ENCODE measurements around the gene LBHD2. TPM values are rescaled to one million over a fixed set of nuclear protein-coding genes. Genes with fewer than 3 reads are reported as not detected.

The LBHD2 gene
- total RNA-seq, 1 donor from 2014 or later, result not detected

DNA sequence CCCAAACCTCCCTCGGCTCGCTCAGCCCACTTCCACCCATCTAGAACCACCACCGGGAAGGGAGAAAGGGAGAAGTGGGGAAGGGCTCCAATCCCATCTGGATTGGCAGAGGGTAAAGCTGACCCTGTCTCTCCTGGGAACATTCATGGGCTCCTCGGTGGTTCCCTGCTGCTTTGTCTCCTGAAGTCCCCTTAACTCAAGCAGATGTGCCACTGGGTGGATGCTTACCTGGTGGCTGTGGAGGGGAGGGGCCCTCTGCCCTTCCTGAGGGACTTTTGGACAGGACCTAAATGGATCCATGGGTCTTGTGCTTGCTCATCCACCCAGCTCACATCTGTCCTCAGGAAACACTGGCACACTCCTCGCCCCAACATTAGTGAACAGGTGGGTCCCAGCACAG lies 24.5 kb upstream of the LBHD2 start:
- H3K27ac ChIP-seq (ENCODE audit: low read depth, low read length), result no peak overlapping the region
- Mint-ChIP-seq H3K4me3 (ENCODE audit: unreplicated experiment) (peak overlapping the region; percentile 91), H3K27me3 (ENCODE audit: low read depth, unreplicated experiment) (no peaks in the 10 kb centered on the region), H3K4me1 (ENCODE audit: low read depth, unreplicated experiment) (peaks cover 23% of the 10 kb centered on the region), H3K9me3 (ENCODE audit: unreplicated experiment) (no peaks in the 10 kb centered on the region), H3K36me3 (ENCODE audit: low read depth, unreplicated experiment) (no peaks in the 10 kb centered on the region), H3K27ac (ENCODE audit: unreplicated experiment) (no peak overlapping the region)
- no peak for TF ChIP-seq EZH2 (IDR thresholded peaks at IDR 0.05; ENCODE audit: insufficient read depth, low read length)
- no peak for TF ChIP-seq CTCF (IDR thresholded peaks at IDR 0.05; ENCODE audit: insufficient read depth, low read depth, low read length)
- H3K4me1 ChIP-seq (ENCODE audit: insufficient read depth, low read length), result no peaks in the 10 kb centered on the region
- peaks cover 18% of the 10 kb centered on the region for H4K20me1 ChIP-seq (ENCODE audit: insufficient read depth, low read length)
- no peaks in the 10 kb centered on the region for H3K27me3 ChIP-seq (ENCODE audit: insufficient read depth, low read length)
- no peak overlapping the region for H2AFZ ChIP-seq (ENCODE audit: low read depth, low read length)
- H3K9me3 ChIP-seq (ENCODE audit: insufficient read depth, low read depth, low read length), result no peaks in the 10 kb centered on the region
- DNase-seq (ENCODE audit: low read depth), result no peak
- H3K9ac ChIP-seq (ENCODE audit: low read length), result no peak overlapping the region
- no peak overlapping the region for H3K4me3 ChIP-seq (ENCODE audit: insufficient read depth, low read depth, low read length)
- no peaks in the 10 kb centered on the region for H3K36me3 ChIP-seq (ENCODE audit: insufficient read depth, low read length)
- H3K79me2 ChIP-seq (ENCODE audit: insufficient read depth, low read length), result peaks cover 33% of the 10 kb centered on the region
- FAIRE-seq, result no peak
- H3K4me2 ChIP-seq (ENCODE audit: low read length), result peak overlapping the region; percentile 100

- Mint-ChIP-seq H3K27ac (ENCODE audit: unreplicated experiment) (no peak overlapping the region), H3K9me3 (ENCODE audit: unreplicated experiment) (no peaks in the 10 kb centered on the region), H3K4me3 (ENCODE audit: unreplicated experiment) (no peak overlapping the region), H3K36me3 (ENCODE audit: low read depth, unreplicated experiment) (no peaks in the 10 kb centered on the region), H3K4me1 (ENCODE audit: low read depth, unreplicated experiment) (peaks cover 11% of the 10 kb centered on the region), H3K27me3 (ENCODE audit: low read depth, unreplicated experiment) (no peaks in the 10 kb centered on the region)
- Histone ChIP-seq H3K4me3 (ENCODE audit: insufficient read depth, low read depth, low read length) (no peak overlapping the region), H3K9me3 (ENCODE audit: insufficient read depth, low read depth, low read length) (no peaks in the 10 kb centered on the region), H3K9ac (ENCODE audit: low read length) (no peak overlapping the region), H3K79me2 (ENCODE audit: insufficient read depth, low read length) (peaks cover 15% of the 10 kb centered on the region), H3K27me3 (ENCODE audit: insufficient read depth, low read length) (no peaks in the 10 kb centered on the region), H4K20me1 (ENCODE audit: insufficient read depth, low read length) (no peaks in the 10 kb centered on the region), H3K36me3 (ENCODE audit: insufficient read depth, low read length) (no peaks in the 10 kb centered on the region), H3K4me1 (ENCODE audit: insufficient read depth, low read length) (no peaks in the 10 kb centered on the region), H3K4me2 (ENCODE audit: low read length) (no peak overlapping the region), H3K27ac (ENCODE audit: low read depth, low read length) (no peak overlapping the region), H2AFZ (ENCODE audit: low read depth, low read length) (no peak overlapping the region)
- no peak for DNase-seq (ENCODE audit: low read depth)
- TF ChIP-seq CTCF (IDR thresholded peaks at IDR 0.05; ENCODE audit: insufficient read depth, low read depth, low read length) (no peak), EZH2 (IDR thresholded peaks at IDR 0.05; ENCODE audit: insufficient read depth, low read length) (no peak)
- FAIRE-seq, result no peak
Measured at GRCh38 chr14:103061482-103061976, 22.5 kb upstream of the LBHD2 start.

- no peak overlapping the region for H3K27ac Mint-ChIP-seq (ENCODE audit: unreplicated experiment)
- no peak for DNase-seq (ENCODE audit: low read depth)
- H3K4me2 ChIP-seq (ENCODE audit: low read length), result no peak overlapping the region
- TF ChIP-seq CTCF (IDR thresholded peaks at IDR 0.05; ENCODE audit: insufficient read depth, low read depth, low read length), result no peak
- TF ChIP-seq EZH2 (IDR thresholded peaks at IDR 0.05; ENCODE audit: insufficient read depth, low read length), result no peak
- H3K4me1 ChIP-seq (ENCODE audit: insufficient read depth, low read length), result no peaks in the 10 kb centered on the region
- H3K9me3 ChIP-seq (ENCODE audit: insufficient read depth, low read depth, low read length), result no peaks in the 10 kb centered on the region
- peaks cover 2% of the 10 kb centered on the region for H3K4me1 Mint-ChIP-seq (ENCODE audit: low read depth, unreplicated experiment)
- no peaks in the 10 kb centered on the region for H3K36me3 ChIP-seq (ENCODE audit: insufficient read depth, low read length)
- peaks cover 2% of the 10 kb centered on the region for H3K79me2 ChIP-seq (ENCODE audit: insufficient read depth, low read length)
- H3K4me3 ChIP-seq (ENCODE audit: insufficient read depth, low read depth, low read length), result no peak overlapping the region
- H3K27ac ChIP-seq (ENCODE audit: low read depth, low read length), result no peak overlapping the region
- no peaks in the 10 kb centered on the region for H3K9me3 Mint-ChIP-seq (ENCODE audit: unreplicated experiment)
- H3K27me3 ChIP-seq (ENCODE audit: insufficient read depth, low read length), result no peaks in the 10 kb centered on the region
- H3K27me3 Mint-ChIP-seq (ENCODE audit: low read depth, unreplicated experiment), result no peaks in the 10 kb centered on the region
- no peak for FAIRE-seq
- no peaks in the 10 kb centered on the region for H3K36me3 Mint-ChIP-seq (ENCODE audit: low read depth, unreplicated experiment)
- H4K20me1 ChIP-seq (ENCODE audit: insufficient read depth, low read length), result no peaks in the 10 kb centered on the region
- no peak overlapping the region for H2AFZ ChIP-seq (ENCODE audit: low read depth, low read length)
- no peak overlapping the region for H3K4me3 Mint-ChIP-seq (ENCODE audit: unreplicated experiment)
- no peak overlapping the region for H3K9ac ChIP-seq (ENCODE audit: low read length)
Measured at GRCh38 chr14:103064436-103064835, 19.6 kb upstream of the LBHD2 start.

Measured in astrocyte (in vitro differentiated cells and primary cell).